Testis (tissue), 3 donors: ENCODE data around the gene C11orf24. TPM values are rescaled to one million over a fixed set of nuclear protein-coding genes. Genes with fewer than 3 reads are reported as not detected.

Experiments
- DNase-seq: peaks from one replicate; pipeline ENCODE4 v3.0.0-alpha.2; 2019
- H3K27ac ChIP-seq, 2 donors: fragments of 200-600 bp; sonication (generic); one replicate each; pipeline ENCODE4 v1.5.1; 2019
- H3K27me3 ChIP-seq: fragments of 200-600 bp; sonication (generic); one replicate; pipeline ENCODE4 v1.5.1; 2019
- H3K36me3 ChIP-seq: fragments of 200-600 bp; sonication (generic); one replicate; pipeline ENCODE4 v1.5.1; 2017; ENCODE audit warnings: low read depth; ENCODE audit errors: missing control alignments
- H3K4me1 ChIP-seq: fragments of 200-600 bp; sonication (generic); one replicate; pipeline ENCODE4 v1.5.1; 2019
- H3K4me3 ChIP-seq, 2 donors: fragments of 200-600 bp; sonication (generic); one replicate each; pipeline ENCODE4 v1.5.1; 2017 to 2019
- H3K9me3 ChIP-seq: fragments of 200-600 bp; sonication (generic); one replicate; pipeline ENCODE4 v1.5.1; 2017
- POLR2A ChIP-seq: fragments of 450-650 bp; IDR thresholded peaks from one replicate; pipeline ENCODE4 v1.6.1; 2017; ENCODE audit warnings: antibody characterized with exemption, mild to moderate bottlenecking, moderate library complexity
- WGBS, 2 donors: methylation state at CpG; one replicate each; pipeline ENCODE4 v1.1.5; 2018; 5-methylcytosine and 5-hydroxymethylcytosine counted together
- intact Hi-C: fragments of 100-400 bp; cut with DNase I; formaldehyde crosslinking; loops from one replicate; pipeline ENCODE4 v1.15.1; 2023; ENCODE audit warnings: low total_unique reads
- polyA plus RNA-seq: library from polyadenylated mRNA; stranded (reverse); fragments of 350-450 nt; fragmentation: Illumina TruSeq; extraction: RNeasy Lipid Tissue Mini Kit (QIAGEN cat#74804); gene quantifications from one replicate; pipeline ENCODE4 v1.2.3, GENCODE V29; 2014; ENCODE audit warnings: low read depth, low replicate concordance; ENCODE audit not compliant: insufficient read depth
- total RNA-seq, 2 donors: library from RNA; depleted of rRNA; stranded (reverse); fragments of >200 nt; gene quantifications; one replicate each; pipeline ENCODE4 v1.2.3, GENCODE V29; 2016
- TF ChIP-seq, protein P1 (sequence below), 3 experiments: fragments of 450-650 bp in 2 of 3; fragments of 200-600 bp in 1 of 3; sonication (generic) in 1 of 3; IDR thresholded peaks; one replicate each; pipeline ENCODE4 v1.5.1; 2016 to 2019; ENCODE audit warnings: antibody characterized with exemption in 3 of 3, mild to moderate bottlenecking in 2 of 3, moderate library complexity in 1 of 3

The C11orf24 gene
- total and polyA plus RNA-seq, 3 donors from 2014 or later: 29.6 to 87.7 (median 65.7) TPM

DNA sequence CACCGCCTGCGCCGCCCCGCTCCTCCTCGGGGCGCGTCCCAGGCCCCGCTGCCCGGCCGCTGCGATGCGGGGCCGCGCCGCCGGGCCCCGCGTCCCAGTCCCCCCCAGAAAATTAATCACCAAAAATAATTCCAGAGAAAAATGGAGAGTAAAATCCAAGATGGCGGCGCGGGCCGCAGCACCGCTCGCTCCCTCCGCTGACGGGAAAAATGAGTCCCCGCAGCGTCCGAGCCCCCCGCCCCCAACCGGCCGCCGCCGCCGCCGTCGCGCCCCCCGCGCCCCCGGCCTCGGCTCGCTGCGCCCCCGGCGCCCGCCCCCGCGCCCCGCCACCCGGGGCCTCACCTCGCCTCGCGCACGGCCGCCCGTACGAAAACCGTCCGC, 58.6 kb downstream of the C11orf24 start, which contains the start of gene KMT5B:
TSS of gene KMT5B (minus strand) at position 162 of the 381 bp plus-strand sequence. CDS start 23,220 bp downstream, outside the sequence.
- DNase-seq: peak; percentile 56
- TF ChIP-seq, protein P1, sequence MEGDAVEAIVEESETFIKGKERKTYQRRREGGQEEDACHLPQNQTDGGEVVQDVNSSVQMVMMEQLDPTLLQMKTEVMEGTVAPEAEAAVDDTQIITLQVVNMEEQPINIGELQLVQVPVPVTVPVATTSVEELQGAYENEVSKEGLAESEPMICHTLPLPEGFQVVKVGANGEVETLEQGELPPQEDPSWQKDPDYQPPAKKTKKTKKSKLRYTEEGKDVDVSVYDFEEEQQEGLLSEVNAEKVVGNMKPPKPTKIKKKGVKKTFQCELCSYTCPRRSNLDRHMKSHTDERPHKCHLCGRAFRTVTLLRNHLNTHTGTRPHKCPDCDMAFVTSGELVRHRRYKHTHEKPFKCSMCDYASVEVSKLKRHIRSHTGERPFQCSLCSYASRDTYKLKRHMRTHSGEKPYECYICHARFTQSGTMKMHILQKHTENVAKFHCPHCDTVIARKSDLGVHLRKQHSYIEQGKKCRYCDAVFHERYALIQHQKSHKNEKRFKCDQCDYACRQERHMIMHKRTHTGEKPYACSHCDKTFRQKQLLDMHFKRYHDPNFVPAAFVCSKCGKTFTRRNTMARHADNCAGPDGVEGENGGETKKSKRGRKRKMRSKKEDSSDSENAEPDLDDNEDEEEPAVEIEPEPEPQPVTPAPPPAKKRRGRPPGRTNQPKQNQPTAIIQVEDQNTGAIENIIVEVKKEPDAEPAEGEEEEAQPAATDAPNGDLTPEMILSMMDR (IDR thresholded peaks at IDR 0.05): no peak
- TF ChIP-seq POLR2A: no peak
- Histone ChIP-seq H3K36me3 (no peaks in the 10 kb centered on the region), H3K4me3 (peak within 1 kb of the TSS; percentile 77 to 91), H3K4me1 (peaks cover 32% of the 10 kb centered on the region), H3K27ac (peak within 1 kb of the TSS; percentile 99), H3K9me3 (no peaks in the 10 kb centered on the region), H3K27me3 (no peaks in the 10 kb centered on the region)
- intact Hi-C loops: no loop called here
- 0% methylated on average over 8 of the region's 60 CpGs; no CpG with 5 or more reads in 1 of the 2 donors for WGBS, 2 donors

GRCh38 chr11:68212421-68213134, 59.2 kb downstream of the C11orf24 start:
- WGBS, 2 donors: 0 to 1% methylated on average over 34 to 40 of the region's 80 CpGs
- Histone ChIP-seq H3K27me3 (no peaks in the 10 kb centered on the region), H3K9me3 (no peaks in the 10 kb centered on the region), H3K36me3 (no peaks in the 10 kb centered on the region), H3K27ac (peak overlapping the region; percentile 99), H3K4me3 (peak overlapping the region; percentile 77 to 91), H3K4me1 (peaks cover 32% of the 10 kb centered on the region)
- intact Hi-C loops: no loop called here
- TF ChIP-seq, protein P1 (IDR thresholded peaks at IDR 0.05): peak in 1 of 3 experiments; percentile 46
- TF ChIP-seq POLR2A: no peak
- peak; percentile 72 for DNase-seq

DNA sequence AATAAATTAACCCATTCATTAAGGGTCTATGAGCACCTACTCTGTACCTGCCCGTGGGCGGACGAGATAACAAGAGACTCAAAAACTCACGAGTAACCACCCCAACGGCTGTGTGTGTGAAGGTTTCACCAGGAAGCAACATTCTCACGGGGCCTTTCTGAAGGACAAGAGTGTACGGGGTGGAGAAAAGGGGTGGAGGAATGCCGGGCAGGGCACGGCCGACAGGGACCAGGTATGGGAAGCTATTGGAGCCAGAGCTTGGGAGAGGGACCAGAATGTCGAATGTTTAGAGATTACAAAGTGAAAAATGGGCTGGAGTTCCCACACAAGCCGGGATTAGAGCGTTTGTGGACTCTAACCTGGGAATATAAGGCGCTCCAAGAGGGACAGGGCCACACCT, 60.2 kb downstream of the C11orf24 start:
- Histone ChIP-seq H3K27ac (no peak overlapping the region), H3K4me1 (peaks cover 32% of the 10 kb centered on the region)

More for the DNA sequence above, 60.2 kb downstream of the C11orf24 start:
- H3K4me3 ChIP-seq: peak overlapping the region in 1 of 2 donors; percentile 91
- intact Hi-C loops: no loop called here
- WGBS, 2 donors: 16 to 20% methylated on average over 14 of the region's 14 CpGs
- no peak for DNase-seq
- no peaks in the 10 kb centered on the region for H3K9me3 ChIP-seq
- no peak for TF ChIP-seq POLR2A
- TF ChIP-seq, protein P1 (IDR thresholded peaks at IDR 0.05): no peak
- no peaks in the 10 kb centered on the region for H3K36me3 ChIP-seq
- no peaks in the 10 kb centered on the region for H3K27me3 ChIP-seq

Other genes with a start within 250 kb of the C11orf24 start
- 100 to 1,000 TPM; 184 to 196 TPM for gene NDUFS8, start 241.3 kb downstream of the C11orf24 start, total RNA-seq
- 149 TPM for gene NDUFS8, start 241.3 kb downstream of the C11orf24 start, polyA plus RNA-seq
- gene TCIRG1, start 232.9 kb downstream of the C11orf24 start, total RNA-seq: 10 to 100 TPM; 52.8 to 53.6 TPM
- 22.2 TPM for gene TCIRG1, start 232.9 kb downstream of the C11orf24 start, polyA plus RNA-seq
- gene CHKA, start 150.6 kb downstream of the C11orf24 start, total RNA-seq: 100 to 1,000 TPM; 145 to 200 TPM
- gene CHKA, start 150.6 kb downstream of the C11orf24 start, polyA plus RNA-seq: 180 TPM
- 10 to 100 TPM; 44.1 to 56.5 TPM for gene KMT5B, start 58.7 kb downstream of the C11orf24 start, total RNA-seq
- 42.1 TPM for gene KMT5B, start 58.7 kb downstream of the C11orf24 start, polyA plus RNA-seq
- gene LRP5, start 40.6 kb upstream of the C11orf24 start, total RNA-seq: 10 to 100 TPM; 20.6 to 21.3 TPM
- 15.7 TPM for gene LRP5, start 40.6 kb upstream of the C11orf24 start, polyA plus RNA-seq
- 100 to 1,000 TPM; 188 to 190 TPM for gene PPP6R3, start 188.8 kb upstream of the C11orf24 start, total RNA-seq
- 88.5 TPM for gene PPP6R3, start 188.8 kb upstream of the C11orf24 start, polyA plus RNA-seq